HUES48 (cell line): ENCODE results near the gene ISOC2.

Source experiments
- H3K27ac ChIP-seq: one replicate; pipeline ENCODE4 v1.7.0; 2013; ENCODE audit warnings: low read depth, low read length, inconsistent platforms
- H3K27me3 ChIP-seq: 2 replicates; pipeline ENCODE4 v1.6.1; 2013; ENCODE audit warnings: mild to moderate bottlenecking, low read length; ENCODE audit not compliant: control insufficient read depth, insufficient read depth
- H3K36me3 ChIP-seq: 2 replicates; pipeline ENCODE4 v1.6.1; 2013; ENCODE audit warnings: low read length; ENCODE audit not compliant: control insufficient read depth, insufficient read depth
- H3K4me1 ChIP-seq: 2 replicates; pipeline ENCODE4 v1.6.1; 2013; ENCODE audit warnings: mild to moderate bottlenecking, low read length; ENCODE audit not compliant: control insufficient read depth, insufficient read depth
- H3K4me3 ChIP-seq: 2 replicates; pipeline ENCODE4 v1.5.1; 2013; ENCODE audit warnings: mild to moderate bottlenecking, low read depth, low read length
- H3K9ac ChIP-seq: 2 replicates; pipeline ENCODE4 v1.6.1; 2013; ENCODE audit warnings: mild to moderate bottlenecking, low read depth, low read length, moderate library complexity
- H3K9me3 ChIP-seq: 2 replicates; pipeline ENCODE4 v1.6.1; 2013; ENCODE audit warnings: low read length; ENCODE audit not compliant: control insufficient read depth, insufficient read depth

Gene ISOC2

GRCh38 chr19:55482156-55482961, 20.9 kb upstream of the ISOC2 start:
- Histone ChIP-seq H3K9me3 (no peaks in the 10 kb centered on the region), H3K4me1 (peaks cover 25% of the 10 kb centered on the region), H3K9ac (no peak overlapping the region), H3K27ac (no peak overlapping the region), H3K27me3 (no peaks in the 10 kb centered on the region), H3K4me3 (no peak overlapping the region), H3K36me3 (peaks cover 4% of the 10 kb centered on the region; the same call in 1 of the 2 replicates)

- Histone ChIP-seq H3K9ac (no peak overlapping the region), H3K9me3 (no peaks in the 10 kb centered on the region), H3K4me3 (no peak overlapping the region), H3K36me3 (peaks cover 4% of the 10 kb centered on the region; the same call in 1 of the 2 replicates), H3K27ac (no peak overlapping the region), H3K27me3 (no peaks in the 10 kb centered on the region), H3K4me1 (peaks cover 19% of the 10 kb centered on the region)
These were observed 20.3 kb upstream of the ISOC2 start for GRCh38 chr19:55481794-55482155.

DNA sequence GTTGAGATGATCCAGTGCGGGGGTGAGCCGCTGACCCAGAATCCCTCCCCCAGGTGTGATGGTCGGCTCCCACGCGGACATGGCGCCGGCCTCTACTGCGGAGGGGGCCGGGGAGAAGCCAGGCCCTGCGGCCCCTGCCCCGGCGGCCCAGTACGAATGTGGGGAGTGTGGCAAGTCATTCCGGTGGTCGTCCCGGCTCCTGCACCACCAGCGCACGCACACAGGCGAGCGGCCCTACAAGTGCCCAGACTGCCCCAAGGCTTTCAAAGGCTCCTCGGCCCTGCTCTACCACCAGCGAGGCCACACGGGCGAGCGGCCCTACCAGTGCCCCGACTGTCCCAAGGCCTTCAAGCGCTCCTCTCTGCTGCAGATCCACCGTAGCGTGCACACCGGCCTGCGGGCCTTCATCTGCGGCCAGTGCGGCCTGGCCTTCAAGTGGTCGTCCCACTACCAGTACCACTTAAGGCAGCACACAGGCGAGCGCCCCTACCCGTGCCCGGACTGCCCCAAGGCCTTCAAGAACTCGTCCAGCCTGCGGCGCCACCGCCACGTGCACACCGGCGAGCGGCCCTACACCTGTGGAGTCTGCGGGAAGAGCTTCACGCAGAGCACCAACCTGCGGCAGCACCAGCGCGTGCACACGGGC, 19.8 kb upstream of the ISOC2 start:
- Histone ChIP-seq H3K4me3 (no peak overlapping the region), H3K27ac (no peak overlapping the region), H3K4me1 (peaks cover 18% of the 10 kb centered on the region; the same call in 1 of the 2 replicates), H3K27me3 (no peaks in the 10 kb centered on the region), H3K36me3 (peaks cover 4% of the 10 kb centered on the region; the same call in 1 of the 2 replicates), H3K9me3 (no peaks in the 10 kb centered on the region), H3K9ac (no peak overlapping the region)

DNA sequence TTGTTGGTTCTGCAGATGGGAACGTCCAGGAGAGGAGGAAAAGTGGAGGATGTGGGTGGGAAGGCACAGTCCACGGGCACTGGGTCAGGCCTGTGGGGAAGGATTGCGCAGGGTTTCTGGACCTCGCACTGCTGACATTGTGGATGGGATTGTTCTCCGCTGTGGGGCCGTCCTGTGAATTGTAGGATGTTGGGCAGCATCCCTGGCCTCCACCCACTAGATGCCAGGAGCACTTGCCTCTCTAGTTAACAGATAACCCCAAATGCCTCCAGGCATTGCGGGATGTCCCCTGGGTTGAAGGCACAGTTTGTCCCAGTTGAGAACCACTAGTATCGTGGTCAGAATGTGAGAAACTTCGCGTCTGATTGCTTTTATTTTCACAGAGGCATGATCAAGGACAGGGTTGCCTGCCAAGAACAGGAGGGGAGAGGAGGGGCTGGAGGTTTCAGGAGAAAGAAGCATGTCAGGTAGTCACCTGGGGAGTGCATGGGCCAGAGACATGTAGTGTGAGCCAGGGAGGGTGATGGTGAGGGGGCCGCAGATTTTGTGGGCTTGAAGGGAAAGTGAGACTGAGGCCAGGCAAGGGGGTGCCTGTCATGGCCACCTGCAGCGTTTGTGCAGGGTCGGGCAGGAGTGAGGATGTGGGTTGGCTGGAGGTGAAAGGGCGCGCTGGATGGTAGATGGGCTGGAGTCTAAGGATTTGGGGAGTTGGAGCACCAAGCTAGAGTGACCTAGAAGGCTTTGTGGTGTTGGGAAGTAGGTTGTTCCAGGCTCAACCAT, 18.2 kb upstream of the ISOC2 start:
- Histone ChIP-seq H3K4me1 (peaks cover 14% of the 10 kb centered on the region; the same call in 1 of the 2 replicates), H3K27me3 (no peaks in the 10 kb centered on the region), H3K27ac (no peak overlapping the region), H3K4me3 (no peak overlapping the region), H3K9me3 (no peaks in the 10 kb centered on the region), H3K9ac (no peak overlapping the region), H3K36me3 (peaks cover 4% of the 10 kb centered on the region; the same call in 1 of the 2 replicates)

DNA sequence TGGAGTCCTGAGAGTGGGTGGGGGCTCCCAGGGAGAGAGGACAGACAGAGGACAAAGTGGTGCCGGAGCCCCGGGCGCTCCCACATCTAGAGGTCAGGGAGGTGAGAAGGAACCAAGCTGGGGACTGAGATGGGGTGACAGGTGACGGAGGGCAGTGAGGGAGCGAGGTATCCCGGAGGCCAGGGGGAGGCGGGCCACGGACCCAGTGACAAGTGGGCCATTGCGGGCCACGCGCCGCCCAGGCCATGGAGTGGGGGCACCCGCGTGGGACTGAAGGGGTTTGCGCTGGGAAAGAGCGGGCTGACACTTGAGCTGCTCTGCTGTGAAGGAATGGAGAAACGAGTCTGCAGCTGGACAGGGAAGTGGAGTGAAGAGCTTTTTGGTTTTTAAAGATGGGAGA, 17.6 kb upstream of the ISOC2 start:
- Histone ChIP-seq H3K4me3 (no peak overlapping the region), H3K4me1 (peaks cover 10% of the 10 kb centered on the region; the same call in 1 of the 2 replicates), H3K36me3 (peaks cover 4% of the 10 kb centered on the region; the same call in 1 of the 2 replicates), H3K27me3 (no peaks in the 10 kb centered on the region), H3K9ac (no peak overlapping the region), H3K9me3 (no peaks in the 10 kb centered on the region), H3K27ac (no peak overlapping the region)

DNA sequence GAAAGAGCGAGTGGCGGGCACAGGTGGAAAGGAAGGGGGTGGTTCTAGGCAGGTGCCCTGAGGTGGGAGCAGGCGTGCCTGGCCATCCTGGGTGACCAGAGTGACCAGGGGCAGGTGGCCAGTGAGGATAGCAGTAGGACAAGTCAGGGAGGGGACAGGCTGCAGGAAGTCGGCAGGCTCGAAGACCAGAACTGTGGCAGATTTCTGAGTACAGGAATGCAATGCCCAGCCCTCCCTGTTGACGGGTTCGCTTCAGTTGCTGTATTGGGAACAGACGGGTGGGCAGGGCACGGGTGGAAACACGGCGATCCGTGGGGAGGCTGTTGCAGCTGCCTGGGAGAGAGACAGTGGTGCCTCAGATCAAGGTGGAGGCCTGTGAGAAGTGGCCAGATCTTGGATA, 16.9 kb upstream of the ISOC2 start:
- Histone ChIP-seq H3K4me3 (no peak overlapping the region), H3K9ac (no peak overlapping the region), H3K36me3 (peaks cover 4% of the 10 kb centered on the region; the same call in 1 of the 2 replicates), H3K27ac (no peak overlapping the region), H3K9me3 (no peaks in the 10 kb centered on the region), H3K4me1 (peaks cover 10% of the 10 kb centered on the region), H3K27me3 (no peaks in the 10 kb centered on the region)

DNA sequence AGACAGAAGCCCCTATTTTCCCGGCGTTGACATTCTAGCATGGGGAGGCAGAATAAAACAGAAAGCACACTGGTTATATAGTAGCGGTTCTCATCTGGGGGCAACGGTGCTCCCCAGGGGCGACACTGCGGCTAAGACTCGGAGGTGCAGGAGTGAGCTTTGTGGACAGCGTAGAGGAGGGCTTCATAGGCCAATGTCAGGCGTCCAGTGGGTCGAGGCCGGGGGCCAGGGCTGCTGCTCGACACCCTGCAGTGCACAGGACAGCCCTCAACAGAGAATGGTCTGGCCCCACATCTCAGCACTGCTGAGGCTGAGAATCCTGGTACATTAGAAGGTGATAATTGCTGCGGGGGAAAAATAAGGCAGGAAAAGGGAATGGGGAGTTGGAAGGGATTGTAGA, 16.5 kb upstream of the ISOC2 start:
- no peak overlapping the region for H3K9ac ChIP-seq
- peaks cover 4% of the 10 kb centered on the region; the same call in 1 of the 2 replicates for H3K36me3 ChIP-seq
- no peak overlapping the region for H3K4me3 ChIP-seq
- no peaks in the 10 kb centered on the region for H3K9me3 ChIP-seq
- H3K4me1 ChIP-seq: peaks cover 15% of the 10 kb centered on the region
- H3K27ac ChIP-seq: no peak overlapping the region
- no peaks in the 10 kb centered on the region for H3K27me3 ChIP-seq

- Histone ChIP-seq H3K9me3 (no peaks in the 10 kb centered on the region), H3K27ac (peak within 1 kb of the TSS; percentile 92)
These were observed 14.8 kb upstream of the ISOC2 start, which contains the start of gene ZNF628 for GRCh38 chr19:55476100-55476775. Gene ZNF628 (plus strand): TSS chr19:55476617. CDS start chr19:55479911, 3,294 bp downstream.

GRCh38 chr19:55474269-55475265, 13.1 kb upstream of the ISOC2 start:
- H3K9ac ChIP-seq: no peak overlapping the region
- no peak overlapping the region for H3K4me3 ChIP-seq
- no peak overlapping the region for H3K27ac ChIP-seq
- no peaks in the 10 kb centered on the region for H3K9me3 ChIP-seq
- H3K27me3 ChIP-seq: no peaks in the 10 kb centered on the region
- H3K4me1 ChIP-seq: peaks cover 12% of the 10 kb centered on the region
- no peaks in the 10 kb centered on the region for H3K36me3 ChIP-seq

More at GRCh38 chr19:55476100-55476775, 14.8 kb upstream of the ISOC2 start, which contains the start of gene ZNF628:
- H3K36me3 ChIP-seq: no peaks in the 10 kb centered on the region
- H3K27me3 ChIP-seq: no peaks in the 10 kb centered on the region
- H3K4me3 ChIP-seq: peak within 1 kb of the TSS; percentile 76
- H3K9ac ChIP-seq: peak within 1 kb of the TSS; percentile 60
- H3K4me1 ChIP-seq: peaks cover 12% of the 10 kb centered on the region
